Measurements from ENCODE around the gene MEGF11. TPM values are rescaled to one million over a fixed set of nuclear protein-coding genes. Genes with fewer than 3 reads are reported as not detected.

Gene MEGF11
- polyA plus RNA-seq, 2 of the 4 experiments (the other 2 are of a cell fraction) = 0.25 to 0.31 TPM

- H3K27ac ChIP-seq = no peak overlapping the region
- H3K4me3 ChIP-seq = no peak overlapping the region
- no peak for FAIRE-seq
- no peak for DNase-seq (ENCODE audit: low read depth in 1 of 2, low spot score in 1 of 2)
- no peak overlapping the region for H3K4me2 ChIP-seq
- ATAC-seq = no peak
- CTCF ChIA-PET = no interaction called here
- H3K9me3 ChIP-seq = no peaks in the 10 kb centered on the region
- POLR2A ChIA-PET = no interaction called here
- 77% methylated on average over 6 of the region's 6 CpGs for WGBS (ENCODE audit: missing lambda C conversion rate)
- TF ChIP-seq MAFK (IDR thresholded peaks at IDR 0.05; ENCODE audit: partially characterized antibody) (no peak), ZFP36 (IDR thresholded peaks at IDR 0.05; ENCODE audit: borderline replicate concordance, partially characterized antibody) (no peak), SREBF2 (IDR thresholded peaks at IDR 0.05) (no peak), NR3C1 (IDR thresholded peaks at IDR 0.05) (no peak), HES2 (IDR thresholded peaks at IDR 0.05) (no peak), ZNF302 (CRISPR knock-in tag; IDR thresholded peaks at IDR 0.05) (no peak), POLR2A (IDR thresholded peaks at IDR 0.05; ENCODE audit: low read length) (no peak), NPAS2 (CRISPR knock-in tag; IDR thresholded peaks at IDR 0.05; ENCODE audit: borderline replicate concordance) (no peak), HMGXB4 (CRISPR knock-in tag; IDR thresholded peaks at IDR 0.05; ENCODE audit: borderline replicate concordance) (no peak), JUNB (IDR thresholded peaks at IDR 0.05) (no peak), EP300 (IDR thresholded peaks at IDR 0.05) (no peak), NFE2L2 (conservative IDR thresholded peaks at IDR 0.05; ENCODE audit: low read length) (no peak), TP53 (CRISPR knock-in tag; IDR thresholded peaks at IDR 0.05) (no peak), MYC (IDR thresholded peaks at IDR 0.05; ENCODE audit: borderline replicate concordance, low read length) (no peak), JUN (IDR thresholded peaks at IDR 0.05) (no peak), RCOR1 (IDR thresholded peaks at IDR 0.05; ENCODE audit: low read depth, low read length) (no peak), PHF8 (IDR thresholded peaks at IDR 0.05; ENCODE audit: borderline replicate concordance, low read depth) (no peak)
- H3K4me1 ChIP-seq = no peaks in the 10 kb centered on the region
Measured at GRCh38 chr15:66041276-66041675, 212.3 kb downstream of the MEGF11 start.

GRCh38 chr15:66040211-66040892 lies 213.2 kb downstream of the MEGF11 start:
- ATAC-seq = no peak
- no peak overlapping the region for H3K27ac ChIP-seq
- no peak overlapping the region for H3K4me2 ChIP-seq
- no peak for DNase-seq (ENCODE audit: low read depth in 1 of 2, low spot score in 1 of 2)
- no peak for TF ChIP-seq HDAC2 (IDR thresholded peaks at IDR 0.05)
- no peak for TF ChIP-seq CTCF (IDR thresholded peaks at IDR 0.05)
- no peak for TF ChIP-seq NFE2L2 (conservative IDR thresholded peaks at IDR 0.05; ENCODE audit: low read length)
- no peak for TF ChIP-seq KDM5A (IDR thresholded peaks at IDR 0.05)
- TF ChIP-seq FOSB (CRISPR knock-in tag; IDR thresholded peaks at IDR 0.05) = no peak
- no peak for TF ChIP-seq ELK1 (IDR thresholded peaks at IDR 0.05; ENCODE audit: low read depth, low read length)
- TF ChIP-seq HOXB5 (CRISPR knock-in tag; IDR thresholded peaks at IDR 0.05) = no peak
- TF ChIP-seq CBX8 (IDR thresholded peaks at IDR 0.05) = no peak
- FAIRE-seq = no peak
- CTCF ChIA-PET = no interaction called here
- POLR2A ChIA-PET = no interaction called here
- WGBS (ENCODE audit: missing lambda C conversion rate) = 59% methylated on average over 10 of the region's 10 CpGs
- no peaks in the 10 kb centered on the region for H3K9me3 ChIP-seq
- H3K4me3 ChIP-seq = no peak overlapping the region
- no peaks in the 10 kb centered on the region for H3K4me1 ChIP-seq
